GM13976 (cell line): ENCODE data around the gene SRP68.
"Not testable (repeated sequence)": the region's sequence is repeated elsewhere in the genome, so short reads cannot be mapped to it uniquely, and the experiment has no call there.

Source experiments
- DNase-seq: peaks from one replicate; pipeline ENCODE4 v3.0.0; 2012; ENCODE audit warnings: low spot score
- in situ Hi-C: fragments of 300-500 bp; cut with MboI; formaldehyde crosslinking; loops from one replicate; pipeline ENCODE4 v1.12.0; 2022; ENCODE audit warnings: low sequenced_read_pairs, mixed read lengths, inconsistent platforms; ENCODE audit not compliant: unreplicated experiment
- TF ChIP-seq, protein P1 (sequence below): IDR thresholded peaks from 2 replicates; pipeline ENCODE4 v1.5.1; 2012; ENCODE audit warnings: borderline replicate concordance, mild to moderate bottlenecking; ENCODE audit not compliant: insufficient read depth; ENCODE audit errors: extremely low read depth, missing control alignments, control extremely low read depth

SRP68 gene

DNA sequence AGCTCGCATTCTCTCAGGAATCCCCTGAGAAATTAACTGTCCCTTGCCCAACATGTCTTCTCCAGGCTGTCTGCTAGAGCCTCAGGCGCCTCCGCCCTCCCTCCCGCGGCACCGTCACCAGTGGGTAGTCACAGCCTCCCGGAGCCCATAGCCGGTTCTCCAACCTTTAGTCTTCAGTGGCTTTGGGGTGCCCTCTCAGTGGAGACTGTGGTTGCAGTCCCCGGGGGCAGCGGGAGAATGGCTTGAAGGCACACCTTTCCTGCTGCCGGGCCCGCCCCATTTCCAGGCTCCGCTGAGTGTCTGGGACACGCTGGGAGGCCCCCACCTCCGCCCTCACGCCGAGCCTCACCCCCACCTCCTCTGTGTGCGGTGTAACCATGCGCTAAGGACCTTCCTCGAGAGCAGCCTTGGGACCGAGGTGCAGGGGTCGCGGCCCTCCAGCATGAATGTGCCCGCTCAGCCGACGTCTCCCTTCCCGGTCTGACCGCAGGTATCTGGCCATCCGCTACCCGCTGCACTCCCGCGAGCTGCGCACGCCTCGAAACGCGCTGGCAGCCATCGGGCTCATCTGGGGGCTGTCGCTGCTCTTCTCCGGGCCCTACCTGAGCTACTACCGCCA, 3.9 kb upstream of the SRP68 start:
- TF ChIP-seq, protein P1, sequence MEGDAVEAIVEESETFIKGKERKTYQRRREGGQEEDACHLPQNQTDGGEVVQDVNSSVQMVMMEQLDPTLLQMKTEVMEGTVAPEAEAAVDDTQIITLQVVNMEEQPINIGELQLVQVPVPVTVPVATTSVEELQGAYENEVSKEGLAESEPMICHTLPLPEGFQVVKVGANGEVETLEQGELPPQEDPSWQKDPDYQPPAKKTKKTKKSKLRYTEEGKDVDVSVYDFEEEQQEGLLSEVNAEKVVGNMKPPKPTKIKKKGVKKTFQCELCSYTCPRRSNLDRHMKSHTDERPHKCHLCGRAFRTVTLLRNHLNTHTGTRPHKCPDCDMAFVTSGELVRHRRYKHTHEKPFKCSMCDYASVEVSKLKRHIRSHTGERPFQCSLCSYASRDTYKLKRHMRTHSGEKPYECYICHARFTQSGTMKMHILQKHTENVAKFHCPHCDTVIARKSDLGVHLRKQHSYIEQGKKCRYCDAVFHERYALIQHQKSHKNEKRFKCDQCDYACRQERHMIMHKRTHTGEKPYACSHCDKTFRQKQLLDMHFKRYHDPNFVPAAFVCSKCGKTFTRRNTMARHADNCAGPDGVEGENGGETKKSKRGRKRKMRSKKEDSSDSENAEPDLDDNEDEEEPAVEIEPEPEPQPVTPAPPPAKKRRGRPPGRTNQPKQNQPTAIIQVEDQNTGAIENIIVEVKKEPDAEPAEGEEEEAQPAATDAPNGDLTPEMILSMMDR, result no peak
- in situ Hi-C loops, result no loop called here
- peak; percentile 38 for DNase-seq

DNA sequence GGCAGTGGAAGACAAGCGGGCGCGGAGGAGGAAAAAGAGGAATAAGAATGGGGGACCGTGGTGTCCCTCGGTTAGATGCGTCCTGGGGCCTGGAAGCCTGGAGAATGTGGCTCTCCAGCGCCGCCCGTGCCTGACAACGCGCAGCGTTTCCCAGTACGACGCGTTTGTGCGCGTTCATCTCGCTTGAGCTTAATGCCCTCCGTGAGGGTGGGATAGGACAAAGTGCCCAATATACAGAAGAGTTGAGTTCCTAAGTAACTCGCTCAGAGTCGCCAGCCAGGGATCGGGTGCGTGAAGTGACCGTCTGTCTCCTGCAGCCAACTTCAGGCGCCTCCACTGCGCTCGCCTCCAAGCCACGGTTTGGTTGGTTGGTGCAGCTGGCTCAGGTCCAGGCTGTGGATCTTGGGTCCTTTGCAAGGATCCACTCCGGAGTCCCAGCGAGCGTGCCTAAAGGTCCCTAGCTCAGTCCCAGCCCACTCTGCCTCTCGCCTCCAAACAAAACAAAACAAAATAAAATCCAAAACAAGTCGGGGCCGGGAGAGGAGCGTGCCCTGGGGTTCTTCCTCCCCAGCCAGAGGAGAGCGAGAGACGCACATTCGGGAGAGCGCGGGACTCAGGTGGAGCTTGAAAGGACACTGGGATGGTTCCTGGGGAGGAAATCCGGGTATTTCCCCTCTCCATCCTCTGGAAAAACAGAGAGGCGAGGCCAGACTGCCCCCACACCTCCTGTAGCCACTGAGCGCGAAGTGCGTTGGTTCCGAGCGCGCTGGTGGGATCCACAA, 3.2 kb upstream of the SRP68 start:
- DNase-seq, result peak; percentile 43
- in situ Hi-C loops, result no loop called here
- TF ChIP-seq, protein P1, result no peak

DNA sequence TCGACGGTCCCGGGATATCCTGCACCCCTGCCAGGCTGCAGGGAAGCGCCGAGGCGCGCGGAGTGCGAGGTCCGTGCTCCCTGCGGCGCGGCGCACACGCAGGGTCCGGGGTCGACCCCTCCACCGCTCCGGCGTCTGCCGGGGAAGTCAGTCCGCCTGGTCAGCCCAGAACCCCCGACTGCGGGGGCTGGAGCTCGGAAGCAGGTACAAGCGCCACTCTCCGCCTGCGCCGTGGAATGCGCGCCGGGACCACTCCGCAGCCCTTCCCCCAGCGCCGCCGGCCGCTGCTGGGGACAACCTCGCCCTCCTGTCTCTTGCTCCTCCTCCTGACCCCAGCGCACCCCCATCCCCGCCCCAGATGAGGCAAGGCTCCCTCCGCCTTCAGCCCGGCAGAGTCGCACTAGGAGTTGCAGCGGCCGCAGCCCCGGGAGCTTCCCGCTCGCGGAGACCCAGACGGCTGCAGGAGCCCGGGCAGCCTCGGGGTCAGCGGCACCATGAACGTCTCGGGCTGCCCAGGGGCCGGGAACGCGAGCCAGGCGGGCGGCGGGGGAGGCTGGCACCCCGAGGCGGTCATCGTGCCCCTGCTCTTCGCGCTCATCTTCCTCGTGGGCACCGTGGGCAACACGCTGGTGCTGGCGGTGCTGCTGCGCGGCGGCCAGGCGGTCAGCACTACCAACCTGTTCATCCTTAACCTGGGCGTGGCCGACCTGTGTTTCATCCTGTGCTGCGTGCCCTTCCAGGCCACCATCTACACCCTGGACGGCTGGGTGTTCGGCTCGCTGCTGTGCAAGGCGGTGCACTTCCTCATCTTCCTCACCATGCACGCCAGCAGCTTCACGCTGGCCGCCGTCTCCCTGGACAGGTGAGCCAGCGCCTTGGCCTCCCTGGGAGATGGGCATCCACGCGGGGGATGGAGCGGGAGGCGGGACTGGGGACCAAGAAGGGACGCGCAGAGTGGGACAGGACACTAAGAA, 2.4 kb upstream of the SRP68 start, which contains the start of gene GALR2:
Gene GALR2, plus strand, starts transcription at position 392 of the 974 bp plus-strand sequence. Its CDS starts 103 bp downstream, at position 495.
- TF ChIP-seq, protein P1, result no peak
- in situ Hi-C loops, result no loop called here

DNA sequence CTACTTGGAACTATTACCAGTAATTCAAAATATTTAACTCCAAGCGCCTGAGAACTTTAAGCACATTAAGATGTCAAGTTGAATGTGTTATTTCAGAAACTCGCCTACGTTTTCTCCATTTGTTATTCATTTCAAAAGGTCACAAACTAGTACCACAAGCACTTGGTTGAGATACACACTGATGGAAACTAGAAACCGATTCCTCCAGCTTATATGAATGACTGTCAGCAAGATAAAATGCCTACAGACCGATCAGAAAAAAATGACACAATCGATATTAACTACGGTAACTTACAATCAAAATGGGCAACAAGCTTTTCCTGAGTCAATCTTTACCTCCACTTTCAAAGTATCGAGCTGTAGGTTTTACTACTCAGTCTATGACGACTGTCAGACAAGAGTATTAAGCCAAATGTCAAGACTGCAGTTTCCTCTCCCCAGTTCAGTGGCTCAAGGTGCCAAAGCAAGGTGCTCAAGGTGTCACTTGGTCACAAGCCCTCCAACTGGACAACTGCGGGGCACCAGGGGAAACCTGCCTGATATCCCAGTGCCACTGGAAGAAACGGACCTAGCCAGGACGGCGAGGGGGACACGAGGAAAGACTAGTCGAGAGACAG, 678 bp downstream of the SRP68 start:
- DNase-seq, result peak; percentile 71
- in situ Hi-C loops, result no loop called here
- TF ChIP-seq, protein P1, result no peak

More for the DNA sequence above, 2.4 kb upstream of the SRP68 start, which contains the start of gene GALR2:
- DNase-seq, result peak; percentile 36

DNA sequence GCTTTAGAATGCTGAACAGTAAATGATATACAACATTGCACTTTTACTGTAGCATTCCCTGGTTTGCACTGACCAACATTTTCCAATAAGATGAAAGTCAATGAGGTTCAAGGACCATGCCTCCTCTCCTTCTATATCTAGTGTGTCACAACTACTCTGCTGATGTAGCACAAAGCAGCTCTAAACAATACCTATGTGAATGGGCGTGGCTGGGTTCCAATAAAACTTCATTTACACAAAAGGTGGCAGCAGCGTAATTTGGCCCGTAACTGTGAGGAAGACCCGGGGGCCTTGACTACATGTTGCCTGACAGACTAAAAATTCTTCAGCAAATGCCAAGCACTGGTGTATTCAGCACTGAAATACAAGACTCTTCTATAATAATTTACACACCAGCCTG, 6.5 kb downstream of the SRP68 start:
- TF ChIP-seq, protein P1, result no peak
- in situ Hi-C loops, result no loop called here
- no peak for DNase-seq

DNA sequence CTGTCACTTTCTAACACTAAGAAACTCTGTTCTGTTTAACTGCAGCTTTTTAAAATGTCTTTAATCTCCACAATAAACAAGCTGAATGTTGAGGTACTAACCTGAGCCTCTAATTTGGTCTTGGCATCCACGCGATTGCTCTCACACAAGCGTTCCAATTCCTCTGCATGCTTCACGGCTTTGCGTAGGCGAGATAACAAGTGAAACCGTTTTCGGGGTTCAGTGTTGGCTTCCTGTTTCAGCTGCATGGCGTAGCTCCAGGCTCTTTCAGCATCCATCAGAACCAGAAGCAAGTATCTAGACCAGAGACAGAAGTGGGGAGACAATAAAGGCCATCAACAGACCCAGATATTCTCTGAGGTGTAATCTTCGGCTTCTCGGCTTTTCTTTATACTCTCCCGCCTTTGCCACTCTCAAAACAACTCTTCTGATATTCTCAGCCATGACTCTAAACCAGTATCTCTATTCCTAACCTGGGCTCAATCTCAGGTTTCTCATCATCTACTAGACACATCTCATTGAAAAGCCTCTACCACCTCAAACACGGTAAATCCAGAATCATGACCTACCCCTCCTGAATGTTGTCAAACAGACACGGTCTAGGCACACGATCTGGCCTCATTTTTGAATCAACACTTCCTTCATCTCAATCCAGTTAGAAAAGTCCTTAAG, 8.3 kb downstream of the SRP68 start:
- in situ Hi-C loops, result no loop called here
- no peak for DNase-seq
- TF ChIP-seq, protein P1, result no peak

DNA sequence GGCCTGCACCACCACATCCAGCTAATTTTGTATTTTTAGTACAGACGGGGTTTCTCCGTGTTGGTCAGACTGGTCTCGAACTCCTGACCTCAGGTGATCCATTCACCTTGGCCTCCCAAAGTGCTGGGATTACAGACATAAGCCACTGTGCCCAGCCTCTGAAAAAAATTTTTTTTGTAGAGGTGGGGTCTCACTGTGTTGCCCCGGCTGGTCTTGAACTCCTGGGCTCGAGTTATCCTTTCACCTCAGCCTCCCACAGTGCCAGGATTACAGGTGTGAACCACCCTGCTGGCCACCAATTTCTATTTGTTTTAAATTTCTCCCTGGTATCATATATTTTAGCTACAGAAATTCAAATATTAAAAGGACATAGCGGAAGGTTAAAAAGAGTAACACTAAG, 14.1 kb downstream of the SRP68 start:
- in situ Hi-C loops, DNase-seq: not testable (repeated sequence)
